ENCODE measurements around the gene WDR7. TPM values are rescaled to one million over a fixed set of nuclear protein-coding genes. Genes with fewer than 3 reads are reported as not detected.

WDR7 gene
- total RNA-seq, 1 experiment from 2014 or later = 11.5 TPM

DNA sequence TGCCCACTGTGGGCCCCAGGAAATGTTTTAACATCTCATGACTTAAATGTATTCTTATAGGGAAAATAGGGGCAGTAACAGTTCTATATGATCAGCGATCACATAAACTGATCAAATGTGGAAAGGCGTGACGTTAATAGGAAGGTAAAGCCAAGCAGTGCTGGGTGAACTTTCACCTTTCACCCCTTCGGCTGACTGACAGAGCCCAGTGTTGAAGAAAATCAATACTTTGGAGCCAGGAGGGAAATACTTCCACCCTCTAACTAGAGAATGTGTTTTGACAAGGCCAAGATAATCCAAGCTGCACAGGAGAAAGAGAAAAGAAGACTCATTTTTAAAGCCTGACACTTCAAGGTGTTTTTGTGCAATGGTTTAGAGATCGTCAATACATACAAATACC lies 379.3 kb downstream of the WDR7 start:
- RAD21 ChIA-PET (ENCODE audit: low non-redundant PET in 1 of 2, low total read pairs in 2 of 2, uncharacterized antibody in 2 of 2, unreplicated experiment in 2 of 2) = no interaction called here
- no peak for ATAC-seq

DNA sequence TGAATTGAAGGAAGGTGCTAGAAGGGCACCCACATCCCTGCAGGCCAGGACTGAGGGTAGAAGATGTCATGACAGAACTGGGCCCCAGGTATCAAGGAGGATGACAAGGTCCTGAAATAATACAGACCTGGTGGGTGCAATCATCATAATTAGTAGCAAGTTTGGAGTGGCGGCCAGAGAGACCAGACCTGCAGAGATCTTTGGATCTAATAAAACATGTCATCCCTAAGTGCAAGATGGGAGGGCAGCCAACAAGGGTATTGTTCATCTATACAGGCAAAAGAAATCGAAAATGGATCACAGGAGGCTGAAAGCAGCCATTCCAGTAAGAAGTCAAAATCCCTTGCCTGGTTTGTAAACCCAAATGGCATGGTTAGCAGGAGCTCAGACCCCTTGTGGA lies 384.4 kb downstream of the WDR7 start:
- ATAC-seq (no peak), DNase-seq (ENCODE audit: low read depth, low spot score) (no peak)
- no peak overlapping the region for H3K27ac ChIP-seq (ENCODE audit: low read depth, low read length)
- no peak overlapping the region for H3K9ac ChIP-seq (ENCODE audit: low read length)
- no peak overlapping the region for H3K4me3 ChIP-seq (replicated peaks in 1 of 2; ENCODE audit: low read depth in 1 of 2, low read length in 2 of 2)
- RAD21 ChIA-PET (ENCODE audit: low non-redundant PET in 1 of 2, low total read pairs in 2 of 2, uncharacterized antibody in 2 of 2, unreplicated experiment in 2 of 2) = no interaction called here
- no TSS peak for BruUV-seq (replicated peaks)
- no peaks in the 10 kb centered on the region for H3K4me1 ChIP-seq (ENCODE audit: control insufficient read depth in 1 of 2, insufficient read depth in 2 of 2, low read length in 2 of 2)
- no peaks in the 10 kb centered on the region for H3K79me2 ChIP-seq (ENCODE audit: insufficient read depth, low read length)
- no peak overlapping the region for H3K4me2 ChIP-seq (ENCODE audit: low read length)
- H3K36me3 ChIP-seq (ENCODE audit: control insufficient read depth in 1 of 2, insufficient read depth in 2 of 2, low read length in 2 of 2) = no peaks in the 10 kb centered on the region
- intact Hi-C loops (cut with micrococcal nuclease) = no loop called here
- no peak overlapping the region for H2AFZ ChIP-seq (ENCODE audit: low read depth, low read length, poor library complexity, severe bottlenecking)
- CTCF ChIA-PET = no interaction called here
- no peaks in the 10 kb centered on the region for H3K9me3 ChIP-seq (ENCODE audit: control insufficient read depth in 1 of 2, insufficient read depth in 1 of 2, low read depth in 1 of 2, low read length in 2 of 2)
- no peaks in the 10 kb centered on the region for H4K20me1 ChIP-seq (ENCODE audit: insufficient read depth)
- H3K27me3 ChIP-seq (ENCODE audit: insufficient read depth, low read length) = no peaks in the 10 kb centered on the region
- POLR2A ChIA-PET = no interaction called here
- TF ChIP-seq ZFX (IDR thresholded peaks at IDR 0.05) = no peak
- TF ChIP-seq SIN3A (IDR thresholded peaks at IDR 0.05; ENCODE audit: low read depth) = no peak
- no peak for TF ChIP-seq ZNF274 (IDR thresholded peaks at IDR 0.05; ENCODE audit: low read depth, low read length)
- TF ChIP-seq, protein P1, sequence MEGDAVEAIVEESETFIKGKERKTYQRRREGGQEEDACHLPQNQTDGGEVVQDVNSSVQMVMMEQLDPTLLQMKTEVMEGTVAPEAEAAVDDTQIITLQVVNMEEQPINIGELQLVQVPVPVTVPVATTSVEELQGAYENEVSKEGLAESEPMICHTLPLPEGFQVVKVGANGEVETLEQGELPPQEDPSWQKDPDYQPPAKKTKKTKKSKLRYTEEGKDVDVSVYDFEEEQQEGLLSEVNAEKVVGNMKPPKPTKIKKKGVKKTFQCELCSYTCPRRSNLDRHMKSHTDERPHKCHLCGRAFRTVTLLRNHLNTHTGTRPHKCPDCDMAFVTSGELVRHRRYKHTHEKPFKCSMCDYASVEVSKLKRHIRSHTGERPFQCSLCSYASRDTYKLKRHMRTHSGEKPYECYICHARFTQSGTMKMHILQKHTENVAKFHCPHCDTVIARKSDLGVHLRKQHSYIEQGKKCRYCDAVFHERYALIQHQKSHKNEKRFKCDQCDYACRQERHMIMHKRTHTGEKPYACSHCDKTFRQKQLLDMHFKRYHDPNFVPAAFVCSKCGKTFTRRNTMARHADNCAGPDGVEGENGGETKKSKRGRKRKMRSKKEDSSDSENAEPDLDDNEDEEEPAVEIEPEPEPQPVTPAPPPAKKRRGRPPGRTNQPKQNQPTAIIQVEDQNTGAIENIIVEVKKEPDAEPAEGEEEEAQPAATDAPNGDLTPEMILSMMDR (IDR thresholded peaks at IDR 0.05 in 2 of 3, conservative IDR thresholded peaks at IDR 0.05 in 1 of 3; ENCODE audit: borderline replicate concordance in 1 of 3, insufficient read depth in 1 of 3, low read depth in 2 of 3, low read length in 2 of 3) = no peak
- TF ChIP-seq POLR2AphosphoS5 (IDR thresholded peaks at IDR 0.05; ENCODE audit: low read depth, low read length) = no peak
- no peaks in the 10 kb centered on the region for H3K9me2 ChIP-seq (ENCODE audit: insufficient read depth)

More for the DNA sequence above, 379.3 kb downstream of the WDR7 start:
- Histone ChIP-seq H4K20me1 (ENCODE audit: insufficient read depth) (no peaks in the 10 kb centered on the region), H3K27ac (ENCODE audit: low read depth, low read length) (no peak overlapping the region), H3K4me1 (ENCODE audit: control insufficient read depth in 1 of 2, insufficient read depth in 2 of 2, low read length in 2 of 2) (no peaks in the 10 kb centered on the region), H3K9ac (ENCODE audit: low read length) (no peak overlapping the region), H2AFZ (ENCODE audit: low read depth, low read length, poor library complexity, severe bottlenecking) (no peak overlapping the region), H3K27me3 (ENCODE audit: insufficient read depth, low read length) (no peaks in the 10 kb centered on the region), H3K9me3 (ENCODE audit: control insufficient read depth in 1 of 2, insufficient read depth in 1 of 2, low read depth in 1 of 2, low read length in 2 of 2) (no peaks in the 10 kb centered on the region), H3K4me3 (replicated peaks in 1 of 2; ENCODE audit: low read depth in 1 of 2, low read length in 2 of 2) (no peak overlapping the region), H3K79me2 (ENCODE audit: insufficient read depth, low read length) (no peaks in the 10 kb centered on the region), H3K36me3 (ENCODE audit: control insufficient read depth in 1 of 2, insufficient read depth in 2 of 2, low read length in 2 of 2) (no peaks in the 10 kb centered on the region), H3K9me2 (ENCODE audit: insufficient read depth) (no peaks in the 10 kb centered on the region), H3K4me2 (ENCODE audit: low read length) (no peak overlapping the region)
- CTCF ChIA-PET = interaction anchor here (1.1 kb wide), 1 partner anchor 161 kb away, joined by 5 read pairs; no protein-coding TSS in a partner anchor
- POLR2A ChIA-PET = no interaction called here
- BruUV-seq (replicated peaks) = no TSS peak
- no peak for DNase-seq (ENCODE audit: low read depth, low spot score)
- TF ChIP-seq ZNF274 (IDR thresholded peaks at IDR 0.05; ENCODE audit: low read depth, low read length) = no peak
- TF ChIP-seq RAD21 (IDR thresholded peaks at IDR 0.05; ENCODE audit: low read depth) = no peak
- TF ChIP-seq FOSL1 (IDR thresholded peaks at IDR 0.05; ENCODE audit: low read depth) = no peak
- no peak for TF ChIP-seq EZH2 (IDR thresholded peaks at IDR 0.05)
- TF ChIP-seq, protein P2, sequence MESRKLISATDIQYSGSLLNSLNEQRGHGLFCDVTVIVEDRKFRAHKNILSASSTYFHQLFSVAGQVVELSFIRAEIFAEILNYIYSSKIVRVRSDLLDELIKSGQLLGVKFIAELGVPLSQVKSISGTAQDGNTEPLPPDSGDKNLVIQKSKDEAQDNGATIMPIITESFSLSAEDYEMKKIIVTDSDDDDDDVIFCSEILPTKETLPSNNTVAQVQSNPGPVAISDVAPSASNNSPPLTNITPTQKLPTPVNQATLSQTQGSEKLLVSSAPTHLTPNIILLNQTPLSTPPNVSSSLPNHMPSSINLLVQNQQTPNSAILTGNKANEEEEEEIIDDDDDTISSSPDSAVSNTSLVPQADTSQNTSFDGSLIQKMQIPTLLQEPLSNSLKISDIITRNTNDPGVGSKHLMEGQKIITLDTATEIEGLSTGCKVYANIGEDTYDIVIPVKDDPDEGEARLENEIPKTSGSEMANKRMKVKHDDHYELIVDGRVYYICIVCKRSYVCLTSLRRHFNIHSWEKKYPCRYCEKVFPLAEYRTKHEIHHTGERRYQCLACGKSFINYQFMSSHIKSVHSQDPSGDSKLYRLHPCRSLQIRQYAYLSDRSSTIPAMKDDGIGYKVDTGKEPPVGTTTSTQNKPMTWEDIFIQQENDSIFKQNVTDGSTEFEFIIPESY (IDR thresholded peaks at IDR 0.05; ENCODE audit: extremely low read depth, insufficient replicate concordance, low read length) = no peak
- TF ChIP-seq CBX3 (IDR thresholded peaks at IDR 0.05; ENCODE audit: low read depth) = no peak
- TF ChIP-seq SIN3A (IDR thresholded peaks at IDR 0.05; ENCODE audit: low read depth) = no peak
- TF ChIP-seq EZH2phosphoT487 (IDR thresholded peaks at IDR 0.05; ENCODE audit: borderline replicate concordance) = no peak
- TF ChIP-seq CEBPB (IDR thresholded peaks at IDR 0.05; ENCODE audit: low read depth) = no peak
- no peak for TF ChIP-seq POLR2A (IDR thresholded peaks at IDR 0.05; ENCODE audit: borderline replicate concordance, extremely low read depth, insufficient read depth, insufficient read length)
- intact Hi-C loops (cut with micrococcal nuclease) = no loop called here
